Limb (tissue), 2 donors: ENCODE results near the gene LZIC.

Experiments
- DNase-seq, 2 donors: peaks; one replicate each; pipeline ENCODE4 v3.0.0-alpha.2; 2016; ENCODE audit errors: extremely low spot score in 2 of 2

The LZIC gene

GRCh38 chr1:9886092-9886742 lies 57.0 kb downstream of the LZIC start:
- no peak for DNase-seq

GRCh38 chr1:9884805-9885204 lies 58.4 kb downstream of the LZIC start:
- no peak for DNase-seq

GRCh38 chr1:9883585-9884449 lies 59.4 kb downstream of the LZIC start:
- DNase-seq, result no peak

GRCh38 chr1:9882945-9883303 lies 60.3 kb downstream of the LZIC start:
- no peak for DNase-seq

- no peak for DNase-seq
Measured at GRCh38 chr1:9882296-9882944, 60.8 kb downstream of the LZIC start.

- DNase-seq, result no peak
Measured at GRCh38 chr1:9881838-9882249, 61.3 kb downstream of the LZIC start.
